Esophagus muscularis mucosa (tissue), 4 donors: ENCODE data around the gene CRB1.

ENCODE experiments used
- CTCF ChIP-seq, 3 experiments: fragments of 200-600 bp in 2 of 3; fragments of 450-650 bp in 1 of 3; sonication (generic) in 2 of 3; IDR thresholded peaks; one replicate each; pipeline ENCODE4 v1.5.1; 2017 to 2019; ENCODE audit warnings: antibody characterized with exemption in 3 of 3, mild to moderate bottlenecking in 2 of 3, moderate library complexity in 1 of 3
- EP300 ChIP-seq: sonication (generic); formaldehyde crosslinking; IDR thresholded peaks from one replicate; pipeline ENCODE4 v1.6.1; 2017; ENCODE audit warnings: antibody characterized with exemption
- POLR2A ChIP-seq: fragments of 450-650 bp; IDR thresholded peaks from one replicate; pipeline ENCODE4 v1.6.1; 2017; ENCODE audit warnings: antibody characterized with exemption, moderate library complexity, mild to moderate bottlenecking, low read depth
- POLR2AphosphoS5 ChIP-seq, 2 donors: sonication (generic); formaldehyde crosslinking; IDR thresholded peaks; one replicate each; pipeline ENCODE4 v1.6.1; 2017; ENCODE audit warnings: antibody characterized with exemption in 2 of 2

GRCh38 chr1:197468543-197469175 lies 200.6 kb downstream of the CRB1 start:
- no peak for TF ChIP-seq CTCF (IDR thresholded peaks at IDR 0.05)
- TF ChIP-seq POLR2AphosphoS5 (IDR thresholded peaks at IDR 0.05), result no peak
- no peak for TF ChIP-seq EP300
- no peak for TF ChIP-seq POLR2A
